GM12878 (cell line): ENCODE measurements around the gene HMCN2. TPM values are rescaled to one million over a fixed set of nuclear protein-coding genes. Genes with fewer than 3 reads are reported as not detected.

Source experiments
- ATAC-seq: fragments of 200-7000 bp; cut with Tn5 transposase; 3 replicates; pipeline ENCODE4 v1.9.1; 2020; ENCODE audit warnings: mild to moderate bottlenecking, moderate library complexity
- BruUV-seq: library from RNA; stranded (reverse); fragments of 400-500 nt; replicated peaks from 2 replicates; lab custom pipeline; 2021; lab: Mats Ljungman, UMichigan
- CTCF ChIA-PET: fragments of 300-600 bp; sonication (Branson Sonifier 250); formaldehyde crosslinking; extraction: SDS; loops from one replicate; lab custom pipeline; 2021; ENCODE audit warnings: inconsistent platforms; lab: Yijun Ruan, JAX
- POLR2A ChIA-PET: fragments of 350-600 bp; formaldehyde crosslinking; extraction: SDS; loops from one replicate; lab custom pipeline; 2021; ENCODE audit warnings: inconsistent platforms; lab: Charles Lee
- RAD21 ChIA-PET: fragments of 300-600 bp; sonication (Branson Sonifier 250); formaldehyde crosslinking; loops from one replicate; lab custom pipeline; 2023; ENCODE audit warnings: antibody characterized with exemption; ENCODE audit not compliant: unreplicated experiment; lab: Charles Lee
- SMC1A ChIA-PET: fragments of 300-600 bp; sonication (Branson Sonifier 250); formaldehyde crosslinking; loops from one replicate; lab custom pipeline; 2023; ENCODE audit not compliant: unreplicated experiment, uncharacterized antibody; lab: Charles Lee
- DNase-seq: peaks from one replicate; pipeline ENCODE4 v3.0.0-alpha.2; 2011; ENCODE audit warnings: low read depth, low spot score
- FAIRE-seq: peaks from 3 replicates; lab custom pipeline; 2011; peaks lifted over from hg19 to GRCh38; lab: Jason Lieb, UNC
- H2AFZ ChIP-seq: 2 replicates; pipeline ENCODE4 v1.6.0; 2011; ENCODE audit warnings: low read depth, low read length, control low read depth; ENCODE audit not compliant: control insufficient read depth
- H3K27ac ChIP-seq: 2 replicates; pipeline ENCODE4 v1.5.1; 2011; ENCODE audit warnings: control low read depth; ENCODE audit not compliant: control insufficient read depth, insufficient read depth
- H3K27me3 ChIP-seq, 2 experiments: replicated peaks in 1 of 2; 2 replicates each; pipeline versions ENCODE4 v1.6.0 to v1.6.1; 2011; ENCODE audit warnings: low read length in 1 of 2; ENCODE audit not compliant: control insufficient read depth in 2 of 2, insufficient read depth in 2 of 2
- H3K36me3 ChIP-seq, 2 experiments: 2 replicates each; pipeline ENCODE4 v1.5.1; 2011; ENCODE audit warnings: low read length in 1 of 2; ENCODE audit not compliant: control insufficient read depth in 2 of 2, insufficient read depth in 2 of 2
- H3K4me1 ChIP-seq: 2 replicates; pipeline ENCODE4 v1.6.1; 2011; ENCODE audit warnings: mild to moderate bottlenecking, low read length, moderate library complexity, mixed read lengths; ENCODE audit not compliant: control insufficient read depth, insufficient read depth
- H3K4me2 ChIP-seq: 2 replicates; pipeline ENCODE4 v1.6.0; 2011; ENCODE audit warnings: control low read depth; ENCODE audit not compliant: control insufficient read depth, insufficient read depth
- H3K4me3 ChIP-seq: fragments of 200-600 bp; sonication (generic); 2 replicates; pipeline ENCODE4 v1.5.1; 2016
- H3K79me2 ChIP-seq: 2 replicates; pipeline ENCODE4 v1.6.0; 2011; ENCODE audit warnings: low read length; ENCODE audit not compliant: control insufficient read depth, insufficient read depth
- H3K9ac ChIP-seq: 2 replicates; pipeline ENCODE4 v1.8.0; 2011; ENCODE audit warnings: low read length, control low read depth, mixed read lengths; ENCODE audit not compliant: control insufficient read depth, insufficient read depth
- H3K9me3 ChIP-seq: replicated peaks from 3 replicates; pipeline ENCODE4 v1.5.1; 2011; ENCODE audit warnings: mild to moderate bottlenecking, low read length; ENCODE audit not compliant: control insufficient read depth, insufficient read depth
- H4K20me1 ChIP-seq: 2 replicates; pipeline ENCODE4 v1.6.0; 2011; ENCODE audit not compliant: control insufficient read depth, insufficient read depth
- CEBPZ ChIP-seq: fragments of 150-350 bp; IDR thresholded peaks from 2 replicates; pipeline ENCODE4 v1.6.1; 2016; ENCODE audit warnings: low read depth, low read length
- DPF2 ChIP-seq: fragments of 450-650 bp; IDR thresholded peaks from 2 replicates; pipeline ENCODE4 v1.6.1; 2017; ENCODE audit warnings: mild to moderate bottlenecking
- HDAC2 ChIP-seq: fragments of 200-600 bp; sonication (generic); IDR thresholded peaks from 2 replicates; pipeline ENCODE4 v1.6.1; 2017
- IRF5 ChIP-seq: fragments of 450-650 bp; IDR thresholded peaks from 2 replicates; pipeline ENCODE4 v1.6.1; 2017; ENCODE audit warnings: borderline replicate concordance
- POU2F2 ChIP-seq: IDR thresholded peaks from 3 replicates; pipeline ENCODE4 v1.6.1; 2011; ENCODE audit warnings: low read depth, mild to moderate bottlenecking, low read length, borderline replicate concordance
- RAD51 ChIP-seq: fragments of 450-650 bp; IDR thresholded peaks from 2 replicates; pipeline ENCODE4 v1.6.1; 2016; ENCODE audit warnings: moderate library complexity, mild to moderate bottlenecking, inconsistent platforms
- SKIL ChIP-seq: fragments of 450-650 bp; IDR thresholded peaks from 2 replicates; pipeline ENCODE4 v1.6.1; 2017; ENCODE audit warnings: mild to moderate bottlenecking, low read depth, inconsistent platforms; ENCODE audit not compliant: poor library complexity, severe bottlenecking
- STAT1 ChIP-seq: fragments of 450-650 bp; conservative IDR thresholded peaks from 2 replicates; pipeline ENCODE4 v1.6.1; 2014; ENCODE audit warnings: antibody characterized with exemption, mild to moderate bottlenecking
- SUZ12 ChIP-seq: fragments of 200-600 bp; sonication (generic); IDR thresholded peaks from one replicate; pipeline ENCODE4 v1.6.1; 2018; ENCODE audit warnings: antibody characterized with exemption, mild to moderate bottlenecking; ENCODE audit not compliant: unreplicated experiment
- ZNF687 ChIP-seq: fragments of 450-650 bp; IDR thresholded peaks from 2 replicates; pipeline ENCODE4 v1.6.1; 2017; ENCODE audit warnings: mild to moderate bottlenecking, moderate library complexity
- WGBS: methylation state at CpG from one replicate; pipeline ENCODE4 v1.1.6; 2016; ENCODE audit warnings: low lambda C conversion rate; ENCODE audit not compliant: insufficient replicate concordance, insufficient coverage; ENCODE audit errors: missing lambda C conversion rate; 5-methylcytosine and 5-hydroxymethylcytosine counted together
- in situ Hi-C: fragments of 300-500 bp; cut with MboI; formaldehyde crosslinking; loops from 9 replicates; pipeline ENCODE4 v1.14.3; 2018; ENCODE audit warnings: mixed read lengths
- intact Hi-C: fragments of 100-400 bp; cut with micrococcal nuclease; formaldehyde crosslinking; loops from one replicate; pipeline ENCODE4 v1.14.2; 2022; ENCODE audit not compliant: unreplicated experiment
- polyA plus RNA-seq, 11 experiments: library from polyadenylated mRNA; depleted of rRNA in 4 of 11; unstranded in 6 of 11; stranded (reverse) in 5 of 11; fragments of >200 nt; fragmentation: Nextera tagmentation in 4 of 11; fragmentation: Illumina TruSeq in 1 of 11; extraction: Ambion mirVana in 4 of 11; extraction: Trizol in 1 of 11; gene quantifications; 1 replicate in 1 of 11; 2 replicates in 10 of 11; pipeline versions ENCODE4 v1.2.1 to v1.2.3, GENCODE V29; 2011 to 2016; ENCODE audit warnings: inconsistent platforms in 2 of 11, missing spikeins in 2 of 11, low read depth in 1 of 11
- total RNA-seq, 4 experiments: library from RNA; depleted of rRNA in 3 of 4; stranded (reverse); fragments of >200 nt in 3 of 4; fragmentation: Illumina TruSeq in 1 of 4; extraction: Trizol in 1 of 4; gene quantifications; 2 replicates each; pipeline versions ENCODE4 v1.2.1 to v1.2.3, GENCODE V29; 2013 to 2021

The HMCN2 gene
- total and polyA plus RNA-seq, 10 of the 15 experiments (the other 5 are each of a cell fraction or from before 2014, with no cell fraction given), result 0.04 TPM; not detected in 9

GRCh38 chr9:130285271-130285670 is 19.7 kb downstream of the HMCN2 start:
- intact Hi-C loops (no loop called here), in situ Hi-C loops (no loop called here)
- POLR2A ChIA-PET, result no interaction called here
- no peaks in the 10 kb centered on the region for H3K4me1 ChIP-seq
- FAIRE-seq (no peak), DNase-seq (no peak), ATAC-seq (no peak)
- no peak overlapping the region for H3K27ac ChIP-seq
- H3K27me3 ChIP-seq, result peaks cover under 1 to 2% of the 10 kb centered on the region in 2 experiments; a peak in 3 of 4 replicates
- no peak overlapping the region for H3K9ac ChIP-seq
- no peaks in the 10 kb centered on the region for H4K20me1 ChIP-seq
- WGBS, result 24% methylated on average over 8 of the region's 9 CpGs
- no peaks in the 10 kb centered on the region for H3K36me3 ChIP-seq
- RAD21 ChIA-PET, result no interaction called here
- no peak overlapping the region for H3K4me2 ChIP-seq
- no peak overlapping the region for H2AFZ ChIP-seq
- BruUV-seq, result no TSS peak
- no peak overlapping the region for H3K4me3 ChIP-seq
- CTCF ChIA-PET, result no interaction called here
- no peaks in the 10 kb centered on the region for H3K9me3 ChIP-seq
- no peak for TF ChIP-seq RAD51
- no peak for TF ChIP-seq SKIL
- TF ChIP-seq STAT1, result no peak
- TF ChIP-seq CEBPZ, result no peak
- no peak for TF ChIP-seq IRF5
- no peak for TF ChIP-seq ZNF687
- no peak for TF ChIP-seq HDAC2
- TF ChIP-seq SUZ12, result no peak
- no peak for TF ChIP-seq POU2F2
- TF ChIP-seq DPF2, result no peak
- TF ChIP-seq, all 136 proteins: peak for 0
- no peaks in the 10 kb centered on the region for H3K79me2 ChIP-seq
- SMC1A ChIA-PET, result no interaction called here
